Smooth muscle cell (in vitro differentiated cells): Measurements from ENCODE around the gene C2CD3. TPM values are rescaled to one million over a fixed set of nuclear protein-coding genes. Genes with fewer than 3 reads are reported as not detected.

Experiments
- DNase-seq: peaks from one replicate; lab custom pipeline; 2025; ENCODE audit not compliant: unreplicated experiment; lab: John Stamatoyannopoulos, UW
- H2AFZ ChIP-seq: fragments of 200-600 bp; sonication (generic); 2 replicates; pipeline ENCODE4 v1.6.0; 2016; ENCODE audit warnings: antibody characterized with exemption, low read depth, mild to moderate bottlenecking
- H3F3A ChIP-seq: fragments of 200-600 bp; sonication (generic); 2 replicates; pipeline ENCODE4 v1.6.0; 2017; ENCODE audit warnings: antibody characterized with exemption, low read depth
- H3K27ac ChIP-seq: fragments of 200-600 bp; sonication (generic); 2 replicates; pipeline ENCODE4 v1.5.1; 2016; ENCODE audit warnings: low read depth, mild to moderate bottlenecking
- H3K27me3 ChIP-seq: fragments of 200-600 bp; sonication (generic); 2 replicates; pipeline ENCODE4 v1.6.1; 2016; ENCODE audit warnings: low read depth, mild to moderate bottlenecking
- H3K36me3 ChIP-seq: fragments of 200-600 bp; sonication (generic); 2 replicates; pipeline ENCODE4 v1.5.1; 2016; ENCODE audit warnings: low read depth
- H3K4me1 ChIP-seq: fragments of 200-600 bp; sonication (generic); 2 replicates; pipeline ENCODE4 v1.5.1; 2016; ENCODE audit warnings: low read depth
- H3K4me2 ChIP-seq: fragments of 200-600 bp; sonication (generic); 2 replicates; pipeline ENCODE4 v1.6.0; 2016; ENCODE audit warnings: mild to moderate bottlenecking
- H3K4me3 ChIP-seq: fragments of 200-600 bp; sonication (generic); 2 replicates; pipeline ENCODE4 v1.5.1; 2016; ENCODE audit warnings: mild to moderate bottlenecking
- H3K79me2 ChIP-seq: fragments of 200-600 bp; sonication (generic); 2 replicates; pipeline ENCODE4 v1.6.0; 2016; ENCODE audit warnings: low read depth, mild to moderate bottlenecking
- H3K9ac ChIP-seq: fragments of 200-600 bp; sonication (generic); 2 replicates; pipeline ENCODE4 v1.6.0; 2016; ENCODE audit warnings: low read depth
- H3K9me3 ChIP-seq: fragments of 200-600 bp; sonication (generic); replicated peaks from 2 replicates; pipeline ENCODE4 v1.5.1; 2016; ENCODE audit warnings: low read depth
- H4K20me1 ChIP-seq: fragments of 200-600 bp; sonication (generic); 2 replicates; pipeline ENCODE4 v1.6.0; 2016; ENCODE audit warnings: low read depth
- CTCF ChIP-seq: fragments of 200-600 bp; sonication (generic); IDR thresholded peaks from 2 replicates; pipeline ENCODE4 v1.5.1; 2017; ENCODE audit warnings: borderline replicate concordance, mild to moderate bottlenecking, antibody characterized with exemption; ENCODE audit not compliant: insufficient read depth, poor library complexity, severe bottlenecking
- WGBS: methylation state at CpG from one replicate; pipeline ENCODE4 v1.1.7; 2016; ENCODE audit warnings: low lambda C conversion rate; 5-methylcytosine and 5-hydroxymethylcytosine counted together
- polyA plus RNA-seq: library from polyadenylated mRNA; unstranded; fragments of >200 nt; fragmentation: Nextera tagmentation; extraction: Ambion mirVana; gene quantifications from 2 replicates; pipeline ENCODE4 v1.2.1, GENCODE V29; 2016
- total RNA-seq: library from RNA; depleted of rRNA; stranded (reverse); fragments of >200 nt; gene quantifications from 2 replicates; pipeline ENCODE4 v1.2.3, GENCODE V29; 2014

C2CD3 gene
- total and polyA plus RNA-seq, 2 experiments from 2014 or later, result 4.9 to 24.1 TPM

- no peak overlapping the region for H2AFZ ChIP-seq
These were observed 113.3 kb downstream of the C2CD3 start for GRCh38 chr11:74057249-74058151.

GRCh38 chr11:74055938-74056337 lies 114.9 kb downstream of the C2CD3 start:
- Histone ChIP-seq H2AFZ (no peak overlapping the region), H3K27me3 (no peaks in the 10 kb centered on the region), H3K4me1 (peaks cover 8% of the 10 kb centered on the region), H3K4me3 (no peak overlapping the region), H3K9ac (no peak overlapping the region), H4K20me1 (no peaks in the 10 kb centered on the region), H3K27ac (peak overlapping the region; percentile 49), H3K79me2 (no peaks in the 10 kb centered on the region), H3K36me3 (no peaks in the 10 kb centered on the region), H3K9me3 (no peaks in the 10 kb centered on the region), H3K4me2 (peak overlapping the region; percentile 71), H3F3A (no peaks in the 10 kb centered on the region)
- no peak for TF ChIP-seq CTCF
- no peak for DNase-seq

More at GRCh38 chr11:74057249-74058151, 113.3 kb downstream of the C2CD3 start:
- Histone ChIP-seq H3K9me3 (no peaks in the 10 kb centered on the region), H3K4me2 (no peak overlapping the region), H3K36me3 (no peaks in the 10 kb centered on the region), H4K20me1 (no peaks in the 10 kb centered on the region), H3K4me1 (peaks cover 8% of the 10 kb centered on the region), H3K79me2 (no peaks in the 10 kb centered on the region), H3K4me3 (no peak overlapping the region), H3K27me3 (no peaks in the 10 kb centered on the region), H3K9ac (no peak overlapping the region), H3K27ac (no peak overlapping the region), H3F3A (no peaks in the 10 kb centered on the region)
- no peak for DNase-seq
- 68% methylated on average over 8 of the region's 8 CpGs for WGBS
- no peak for TF ChIP-seq CTCF

GRCh38 chr11:74050465-74050864 lies 120.3 kb downstream of the C2CD3 start:
- no peaks in the 10 kb centered on the region for H3F3A ChIP-seq
- DNase-seq, result no peak
- no peaks in the 10 kb centered on the region for H4K20me1 ChIP-seq
- no peak overlapping the region for H3K4me2 ChIP-seq
- no peak for TF ChIP-seq CTCF
- no peak overlapping the region for H3K9ac ChIP-seq
- H3K4me1 ChIP-seq, result no peaks in the 10 kb centered on the region
- H3K36me3 ChIP-seq, result peaks cover 11% of the 10 kb centered on the region
- 96% methylated on average over 3 of the region's 3 CpGs for WGBS
- H3K27ac ChIP-seq, result no peak overlapping the region
- no peak overlapping the region for H2AFZ ChIP-seq
- H3K4me3 ChIP-seq, result no peak overlapping the region
- no peaks in the 10 kb centered on the region for H3K79me2 ChIP-seq
- no peaks in the 10 kb centered on the region for H3K27me3 ChIP-seq
- no peaks in the 10 kb centered on the region for H3K9me3 ChIP-seq

GRCh38 chr11:74048993-74049392 lies 121.8 kb downstream of the C2CD3 start:
- TF ChIP-seq CTCF, result no peak
- Histone ChIP-seq H3K4me2 (no peak overlapping the region), H3K4me1 (no peaks in the 10 kb centered on the region), H3K4me3 (no peak overlapping the region), H3K79me2 (no peaks in the 10 kb centered on the region), H3K36me3 (peaks cover 11% of the 10 kb centered on the region), H2AFZ (no peak overlapping the region), H3K27me3 (no peaks in the 10 kb centered on the region), H3K9me3 (no peaks in the 10 kb centered on the region), H3K9ac (no peak overlapping the region), H3K27ac (no peak overlapping the region), H3F3A (no peaks in the 10 kb centered on the region), H4K20me1 (no peaks in the 10 kb centered on the region)
- WGBS, result 97% methylated on average over 5 of the region's 5 CpGs
- no peak for DNase-seq
